NCI-H1092 (cell line): ENCODE results near the gene MICALL1.

ENCODE experiments used
- DNase-seq: peaks from one replicate; lab custom pipeline; 2025; lab: John Stamatoyannopoulos, UW

Gene MICALL1

GRCh38 chr22:37905534-37906363, at the start of gene MICALL1:
Gene MICALL1, plus strand, starts transcription at chr22:37906297. Its CDS starts 126 bp downstream, at chr22:37906423.
- DNase-seq, result no peak

- no peak for DNase-seq
These were observed 45.2 kb upstream of the MICALL1 start for GRCh38 chr22:37860796-37861421.

- no peak for DNase-seq
These were observed 43.3 kb upstream of the MICALL1 start for GRCh38 chr22:37862570-37863325.

GRCh38 chr22:37865510-37865909, 40.6 kb upstream of the MICALL1 start:
- no peak for DNase-seq

GRCh38 chr22:37870273-37870672, 35.8 kb upstream of the MICALL1 start:
- DNase-seq, result no peak

- no peak for DNase-seq
These were observed 25.2 kb upstream of the MICALL1 start for GRCh38 chr22:37880668-37881440.

GRCh38 chr22:37884420-37884819, 21.7 kb upstream of the MICALL1 start:
- DNase-seq, result no peak

GRCh38 chr22:37887584-37888378, 18.3 kb upstream of the MICALL1 start:
- no peak for DNase-seq

- no peak for DNase-seq
These were observed 14.2 kb upstream of the MICALL1 start for GRCh38 chr22:37891926-37892325.

- no peak for DNase-seq
These were observed 13.3 kb upstream of the MICALL1 start for GRCh38 chr22:37892566-37893335.

- no peak for DNase-seq
These were observed 12.5 kb upstream of the MICALL1 start for GRCh38 chr22:37893583-37893983.

- DNase-seq, result no peak
These were observed 11.0 kb upstream of the MICALL1 start for GRCh38 chr22:37894939-37895670.

GRCh38 chr22:37896181-37896592, 9.9 kb upstream of the MICALL1 start:
- DNase-seq, result no peak

- DNase-seq, result no peak
These were observed 9.2 kb upstream of the MICALL1 start for GRCh38 chr22:37896939-37897338.

- no peak for DNase-seq
These were observed 8.3 kb upstream of the MICALL1 start for GRCh38 chr22:37897807-37898206.

- DNase-seq, result no peak
These were observed 7.5 kb upstream of the MICALL1 start for GRCh38 chr22:37898441-37899181.

- no peak for DNase-seq
These were observed 1.2 kb upstream of the MICALL1 start for GRCh38 chr22:37904572-37905533.
